Fibroblast of lung (primary cell): ENCODE data around the gene CXADR.

Experiments used
- EZH2 ChIP-seq: IDR thresholded peaks from 2 replicates; pipeline ENCODE4 v1.5.1; 2012; ENCODE audit warnings: low read length, control low read depth, mild to moderate bottlenecking; ENCODE audit errors: missing control alignments
- TF ChIP-seq, protein P1 (sequence below), 2 donors: IDR thresholded peaks in 1 of 2; conservative IDR thresholded peaks in 1 of 2; 1 replicate in 1 of 2; 2 replicates in 1 of 2; pipeline ENCODE4 v1.5.1; 2011 to 2012; ENCODE audit warnings: low read length in 2 of 2, control low read depth in 1 of 2, inconsistent platforms in 1 of 2, low read depth in 1 of 2, mild to moderate bottlenecking in 1 of 2

DNA sequence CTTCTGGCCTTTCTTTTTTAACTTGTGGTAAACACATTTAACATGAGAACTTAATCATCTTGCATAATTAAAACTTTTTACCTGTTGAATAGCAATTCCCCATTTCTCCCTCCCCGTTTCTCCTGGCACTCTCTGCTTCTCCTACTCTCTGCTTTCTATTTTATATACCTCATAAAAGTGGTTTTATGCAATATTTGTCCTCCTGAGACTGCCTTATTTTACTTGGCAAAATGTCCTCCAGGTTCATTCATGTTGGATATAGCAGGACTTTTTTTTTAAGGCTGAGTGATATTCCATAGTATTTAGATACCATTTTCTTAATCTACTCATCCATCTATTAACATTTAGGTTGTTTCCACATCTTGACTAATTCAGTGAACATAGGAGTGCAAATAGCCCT is 64.9 kb downstream of the CXADR start:
- TF ChIP-seq, protein P1, sequence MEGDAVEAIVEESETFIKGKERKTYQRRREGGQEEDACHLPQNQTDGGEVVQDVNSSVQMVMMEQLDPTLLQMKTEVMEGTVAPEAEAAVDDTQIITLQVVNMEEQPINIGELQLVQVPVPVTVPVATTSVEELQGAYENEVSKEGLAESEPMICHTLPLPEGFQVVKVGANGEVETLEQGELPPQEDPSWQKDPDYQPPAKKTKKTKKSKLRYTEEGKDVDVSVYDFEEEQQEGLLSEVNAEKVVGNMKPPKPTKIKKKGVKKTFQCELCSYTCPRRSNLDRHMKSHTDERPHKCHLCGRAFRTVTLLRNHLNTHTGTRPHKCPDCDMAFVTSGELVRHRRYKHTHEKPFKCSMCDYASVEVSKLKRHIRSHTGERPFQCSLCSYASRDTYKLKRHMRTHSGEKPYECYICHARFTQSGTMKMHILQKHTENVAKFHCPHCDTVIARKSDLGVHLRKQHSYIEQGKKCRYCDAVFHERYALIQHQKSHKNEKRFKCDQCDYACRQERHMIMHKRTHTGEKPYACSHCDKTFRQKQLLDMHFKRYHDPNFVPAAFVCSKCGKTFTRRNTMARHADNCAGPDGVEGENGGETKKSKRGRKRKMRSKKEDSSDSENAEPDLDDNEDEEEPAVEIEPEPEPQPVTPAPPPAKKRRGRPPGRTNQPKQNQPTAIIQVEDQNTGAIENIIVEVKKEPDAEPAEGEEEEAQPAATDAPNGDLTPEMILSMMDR (conservative IDR thresholded peaks at IDR 0.05 in 1 of 2, IDR thresholded peaks at IDR 0.05 in 1 of 2; ENCODE audit: low read depth in 1 of 2, low read length in 2 of 2) = no peak
- TF ChIP-seq EZH2 = no peak
